ENCODE data around the gene RAB29. TPM values are rescaled to one million over a fixed set of nuclear protein-coding genes. Genes with fewer than 3 reads are reported as not detected.
A peak's percentile ranks its signal among the peaks of the same experiment; 100 is the strongest.

Gene RAB29
- total RNA-seq, 2 experiments from 2014 or later = 51.7 to 54.6 TPM

- H3K27me3 Mint-ChIP-seq = no peaks in the 10 kb centered on the region
- POLR2A ChIA-PET = no interaction called here
- no peak overlapping the region for H3K4me3 Mint-ChIP-seq
- CTCF ChIA-PET = interaction anchor here (0.9 to 3.3 kb wide), 8 partner anchors 13 to 344 kb away, joined by 3 to 29 read pairs (median 4); partner anchors contain the start of gene RAB29
- no peak overlapping the region for H3K27ac Mint-ChIP-seq
- DNase-seq = peak; percentile 74
- no peaks in the 10 kb centered on the region for H3K9me3 Mint-ChIP-seq
- no peaks in the 10 kb centered on the region for H3K36me3 Mint-ChIP-seq (ENCODE audit: low read depth)
- peaks cover 1% of the 10 kb centered on the region for H3K4me1 Mint-ChIP-seq
These were observed 16.4 kb upstream of the RAB29 start for GRCh38 chr1:205791568-205792180.

- CTCF ChIA-PET = interaction anchor here (1.0 to 1.2 kb wide), 3 partner anchors 15 to 93 kb away, joined by 3 to 4 read pairs (median 3); no protein-coding TSS in a partner anchor
- POLR2A ChIA-PET = no interaction called here
- H3K27ac Mint-ChIP-seq = no peak overlapping the region
These were observed 12.1 kb upstream of the RAB29 start for GRCh38 chr1:205787287-205787916.

GRCh38 chr1:205786601-205787000, 11.3 kb upstream of the RAB29 start:
- H3K27me3 Mint-ChIP-seq = no peaks in the 10 kb centered on the region
- no peaks in the 10 kb centered on the region for H3K36me3 Mint-ChIP-seq (ENCODE audit: low read depth)
- H3K9me3 Mint-ChIP-seq = no peaks in the 10 kb centered on the region
- no peak for DNase-seq
- ChIA-PET POLR2A (interaction anchor here (0.5 kb wide), 1 partner anchor 73 kb away, joined by 4 read pairs; no protein-coding TSS in a partner anchor), CTCF (interaction anchor here (0.9 to 2.0 kb wide), 2 partner anchors 15 to 19 kb away, joined by 3 to 5 read pairs; no protein-coding TSS in a partner anchor)
- H3K4me1 Mint-ChIP-seq = peaks cover 15% of the 10 kb centered on the region
- H3K4me3 Mint-ChIP-seq = no peak overlapping the region
- no peak overlapping the region for H3K27ac Mint-ChIP-seq

More at GRCh38 chr1:205787287-205787916, 12.1 kb upstream of the RAB29 start:
- Mint-ChIP-seq H3K4me1 (peaks cover 13% of the 10 kb centered on the region), H3K36me3 (ENCODE audit: low read depth) (no peaks in the 10 kb centered on the region), H3K4me3 (no peak overlapping the region), H3K9me3 (no peaks in the 10 kb centered on the region), H3K27me3 (no peaks in the 10 kb centered on the region)
- DNase-seq = no peak

DNA sequence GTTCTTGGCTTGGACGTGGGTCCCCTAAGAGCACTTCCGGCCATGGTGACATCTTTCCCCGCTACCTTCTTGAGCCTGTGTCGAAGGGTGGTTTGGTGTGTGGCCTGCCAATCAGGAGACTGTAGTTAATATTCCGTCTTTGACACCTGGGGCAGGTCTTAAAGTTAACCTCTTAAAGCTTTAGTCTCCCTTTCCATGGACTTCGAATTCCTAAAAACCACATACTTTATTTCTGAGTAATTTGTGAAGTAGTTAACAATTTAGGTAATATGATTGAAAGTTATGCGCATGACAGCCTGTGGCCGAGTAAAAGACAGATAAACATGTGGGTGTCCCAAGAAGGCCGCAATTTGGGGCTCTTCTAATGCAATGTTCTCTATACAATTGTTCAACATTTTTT, 10.2 kb upstream of the RAB29 start:
- Mint-ChIP-seq H3K36me3 (ENCODE audit: low read depth) (no peaks in the 10 kb centered on the region), H3K4me1 (peaks cover 17% of the 10 kb centered on the region), H3K4me3 (no peak overlapping the region), H3K9me3 (no peaks in the 10 kb centered on the region), H3K27ac (no peak overlapping the region), H3K27me3 (no peaks in the 10 kb centered on the region)
- POLR2A ChIA-PET = no interaction called here
- DNase-seq = no peak
- CTCF ChIA-PET = interaction anchor here (0.6 to 2.0 kb wide), 5 partner anchors 11 to 134 kb away, joined by 3 to 5 read pairs (median 3); no protein-coding TSS in a partner anchor

- no peaks in the 10 kb centered on the region for H3K36me3 Mint-ChIP-seq (ENCODE audit: low read depth)
- H3K4me3 Mint-ChIP-seq = no peak overlapping the region
- DNase-seq = no peak
- POLR2A ChIA-PET = no interaction called here
- no peaks in the 10 kb centered on the region for H3K9me3 Mint-ChIP-seq
- no peaks in the 10 kb centered on the region for H3K27me3 Mint-ChIP-seq
- CTCF ChIA-PET = interaction anchor here (0.6 to 1.9 kb wide), 2 partner anchors 77 to 125 kb away, joined by 3 to 8 read pairs; no protein-coding TSS in a partner anchor
- peak overlapping the region; percentile 57 for H3K27ac Mint-ChIP-seq
- peaks cover 17% of the 10 kb centered on the region for H3K4me1 Mint-ChIP-seq
These were observed 8.6 kb upstream of the RAB29 start for GRCh38 chr1:205783904-205784303.

GRCh38 chr1:205783433-205783795, 8.1 kb upstream of the RAB29 start:
- Mint-ChIP-seq H3K27me3 (no peaks in the 10 kb centered on the region), H3K9me3 (no peaks in the 10 kb centered on the region), H3K27ac (no peak overlapping the region), H3K4me3 (no peak overlapping the region), H3K4me1 (peaks cover 18% of the 10 kb centered on the region), H3K36me3 (ENCODE audit: low read depth) (no peaks in the 10 kb centered on the region)
- CTCF ChIA-PET = interaction anchor here (1.4 to 1.9 kb wide), 2 partner anchors 124 to 182 kb away, joined by 3 to 8 read pairs; no protein-coding TSS in a partner anchor
- DNase-seq = no peak
- POLR2A ChIA-PET = no interaction called here

DNA sequence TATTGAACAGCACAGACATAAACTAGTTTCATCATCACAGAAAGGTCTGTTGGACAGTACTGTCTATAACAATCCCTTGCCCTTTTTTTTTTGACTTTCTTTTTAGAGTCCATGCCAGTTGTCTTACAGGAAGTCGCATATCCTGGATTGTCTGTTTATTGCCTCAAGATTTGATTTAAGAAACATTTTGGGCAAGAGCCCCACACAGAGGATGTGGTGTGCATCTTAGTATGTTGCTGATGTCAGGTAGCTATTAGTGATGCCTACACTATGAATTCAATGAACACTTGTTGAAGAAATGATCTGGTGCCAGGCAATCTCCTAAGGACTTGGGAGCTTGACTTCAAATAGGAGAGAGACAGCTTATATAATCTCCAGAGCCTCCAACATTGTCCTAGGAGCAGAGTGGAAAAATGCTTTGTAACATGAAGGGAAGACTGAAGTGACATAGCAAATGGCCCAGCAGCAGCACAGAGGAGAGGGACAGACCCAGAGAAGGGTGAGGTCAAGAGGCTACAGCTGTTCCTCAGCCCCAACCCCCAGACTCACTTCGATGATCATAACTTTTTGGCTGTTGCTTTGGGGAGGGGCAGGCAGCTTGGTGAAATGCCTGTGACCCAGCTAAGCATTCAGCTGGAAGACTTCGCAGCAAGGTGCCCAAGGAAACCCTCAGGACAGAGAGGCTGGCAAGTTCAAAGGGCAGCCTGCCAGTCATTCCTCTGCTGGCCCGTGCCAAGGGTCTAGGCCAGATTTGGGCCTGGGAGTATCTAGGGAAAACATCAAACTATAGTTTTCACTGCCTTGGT, 7.5 kb upstream of the RAB29 start:
- POLR2A ChIA-PET = interaction anchor here (0.6 to 0.9 kb wide), 2 partner anchors 203 to 363 kb away, joined by 3 to 5 read pairs; no protein-coding TSS in a partner anchor
- DNase-seq = peak; percentile 44
- no peaks in the 10 kb centered on the region for H3K36me3 Mint-ChIP-seq (ENCODE audit: low read depth)
- CTCF ChIA-PET = interaction anchor here (0.7 to 1.9 kb wide), 8 partner anchors 23 to 191 kb away, joined by 3 to 8 read pairs (median 3); no protein-coding TSS in a partner anchor
- peaks cover 18% of the 10 kb centered on the region for H3K4me1 Mint-ChIP-seq
- H3K27me3 Mint-ChIP-seq = no peaks in the 10 kb centered on the region
- H3K27ac Mint-ChIP-seq = peak overlapping the region; percentile 84
- H3K9me3 Mint-ChIP-seq = no peaks in the 10 kb centered on the region
- no peak overlapping the region for H3K4me3 Mint-ChIP-seq

DNA sequence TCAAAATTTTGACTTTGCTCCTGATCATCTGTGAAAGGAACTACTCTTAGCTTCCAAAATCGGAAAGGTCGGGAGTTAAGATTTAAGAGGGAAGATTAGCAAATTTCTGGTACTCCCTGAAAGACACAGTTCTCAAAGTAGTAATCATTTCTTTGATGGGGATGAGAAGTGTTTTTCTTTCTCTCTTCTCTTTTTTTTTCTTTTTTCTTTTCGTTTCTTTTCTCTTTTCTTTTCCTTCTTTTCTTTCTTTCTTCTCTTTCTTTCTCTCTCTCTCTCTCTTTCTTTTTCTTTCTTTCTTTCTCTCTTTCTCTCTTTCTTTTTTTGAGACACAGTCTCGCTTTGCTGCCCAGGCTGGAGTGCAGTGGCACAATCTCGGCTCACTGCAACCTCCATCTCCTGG, 5.1 kb upstream of the RAB29 start:
- POLR2A ChIA-PET = no interaction called here
- no peak overlapping the region for H3K4me3 Mint-ChIP-seq
- CTCF ChIA-PET = no interaction called here

DNA sequence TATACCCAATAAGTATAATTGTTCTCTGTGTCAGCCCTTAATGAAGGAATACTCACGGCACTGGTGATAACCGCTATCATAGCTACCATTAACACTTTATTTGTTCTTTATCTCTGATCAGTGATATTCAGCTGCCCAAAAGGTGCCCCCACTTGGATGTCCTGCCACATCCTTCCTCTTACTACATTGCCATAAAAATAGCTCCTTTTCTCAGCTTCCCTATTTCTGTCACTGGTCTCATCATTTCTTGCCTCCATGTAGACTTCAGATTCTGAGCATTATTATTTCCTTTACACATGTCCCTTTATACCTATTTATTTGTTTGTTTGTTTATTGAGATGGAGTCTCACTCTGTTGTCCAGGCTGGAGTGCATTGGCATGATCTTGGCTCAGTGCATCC, 2.7 kb upstream of the RAB29 start:
- Mint-ChIP-seq H3K27me3 (no peaks in the 10 kb centered on the region), H3K27ac (no peak overlapping the region), H3K4me3 (no peak overlapping the region), H3K36me3 (ENCODE audit: low read depth) (peaks cover 4% of the 10 kb centered on the region), H3K9me3 (no peaks in the 10 kb centered on the region), H3K4me1 (peaks cover 43% of the 10 kb centered on the region)
- POLR2A ChIA-PET = interaction anchor here (0.6 kb wide), 1 partner anchor 12 kb away, joined by 3 read pairs; no protein-coding TSS in a partner anchor
- DNase-seq = no peak
- CTCF ChIA-PET = interaction anchor here (0.9 kb wide), 1 partner anchor 10 kb away, joined by 3 read pairs; no protein-coding TSS in a partner anchor

More for the DNA sequence above, 5.1 kb upstream of the RAB29 start:
- no peak overlapping the region for H3K27ac Mint-ChIP-seq
- no peak for DNase-seq
- no peaks in the 10 kb centered on the region for H3K9me3 Mint-ChIP-seq
- no peaks in the 10 kb centered on the region for H3K36me3 Mint-ChIP-seq (ENCODE audit: low read depth)
- H3K4me1 Mint-ChIP-seq = peaks cover 33% of the 10 kb centered on the region
- H3K27me3 Mint-ChIP-seq = no peaks in the 10 kb centered on the region

GRCh38 chr1:205775717-205776056, 405 bp upstream of the RAB29 start:
- Mint-ChIP-seq H3K36me3 (ENCODE audit: low read depth) (peaks cover 21% of the 10 kb centered on the region), H3K4me3 (peak overlapping the region; percentile 91), H3K27me3 (no peaks in the 10 kb centered on the region), H3K4me1 (peaks cover 52% of the 10 kb centered on the region), H3K9me3 (no peaks in the 10 kb centered on the region), H3K27ac (peak overlapping the region; percentile 95)
- CTCF ChIA-PET = interaction anchor here (0.8 to 4.2 kb wide), 8 partner anchors 16 to 202 kb away, joined by 3 to 19 read pairs (median 3); no protein-coding TSS in a partner anchor
- POLR2A ChIA-PET = no interaction called here
- DNase-seq = no peak

DNA sequence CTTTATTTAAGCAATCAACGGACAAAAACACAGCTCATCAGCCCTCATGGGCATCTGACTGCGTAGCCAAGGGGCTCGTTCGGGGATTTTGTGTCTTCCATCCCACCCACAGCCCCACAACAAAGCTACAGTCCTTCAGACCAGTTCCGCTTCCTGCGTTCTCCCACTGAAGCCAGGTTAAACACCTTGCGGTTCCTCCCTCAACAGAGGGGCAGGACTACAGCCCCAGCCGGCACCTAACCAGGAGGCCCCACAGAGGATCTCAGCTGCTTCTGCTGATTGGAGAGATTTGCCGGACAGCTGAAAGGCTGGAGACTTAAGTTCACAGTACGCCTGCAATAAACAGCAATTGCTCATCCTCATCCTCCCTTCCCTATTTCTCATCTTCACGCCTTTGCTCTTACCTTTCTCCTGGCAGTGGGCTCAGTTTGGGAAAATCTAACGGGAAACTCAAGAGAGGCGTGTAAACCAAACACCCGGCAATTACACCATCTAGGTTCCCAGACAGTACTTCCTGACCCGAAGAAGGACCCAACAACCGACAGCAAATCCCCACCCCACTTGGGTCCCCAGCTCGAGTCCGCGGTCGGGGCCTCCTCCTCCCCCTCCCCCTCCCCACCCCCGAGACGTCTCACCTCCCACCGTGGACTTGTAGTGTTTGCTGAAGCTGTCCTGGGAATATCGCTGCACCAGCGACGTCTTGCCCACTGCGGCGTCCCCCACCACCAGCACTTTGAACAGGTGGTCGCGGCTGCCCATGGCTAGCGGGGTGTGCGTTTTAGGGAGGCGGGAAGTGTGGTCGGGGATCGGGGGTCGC, 876 bp downstream of the RAB29 start:
- H3K36me3 Mint-ChIP-seq (ENCODE audit: low read depth) = peaks cover 34% of the 10 kb centered on the region
- H3K27ac Mint-ChIP-seq = peak overlapping the region; percentile 95
- H3K9me3 Mint-ChIP-seq = no peaks in the 10 kb centered on the region
- peak overlapping the region; percentile 91 for H3K4me3 Mint-ChIP-seq
- DNase-seq = peak; percentile 49
- peaks cover 58% of the 10 kb centered on the region for H3K4me1 Mint-ChIP-seq
- no peaks in the 10 kb centered on the region for H3K27me3 Mint-ChIP-seq
- ChIA-PET POLR2A (interaction anchor here (0.8 kb wide), 1 partner anchor 25 kb away, joined by 5 read pairs; no protein-coding TSS in a partner anchor), CTCF (interaction anchor here (1.1 to 4.2 kb wide), 8 partner anchors 9 to 203 kb away, joined by 3 to 19 read pairs (median 4); partner anchors contain the start of gene SLC45A3)

DNA sequence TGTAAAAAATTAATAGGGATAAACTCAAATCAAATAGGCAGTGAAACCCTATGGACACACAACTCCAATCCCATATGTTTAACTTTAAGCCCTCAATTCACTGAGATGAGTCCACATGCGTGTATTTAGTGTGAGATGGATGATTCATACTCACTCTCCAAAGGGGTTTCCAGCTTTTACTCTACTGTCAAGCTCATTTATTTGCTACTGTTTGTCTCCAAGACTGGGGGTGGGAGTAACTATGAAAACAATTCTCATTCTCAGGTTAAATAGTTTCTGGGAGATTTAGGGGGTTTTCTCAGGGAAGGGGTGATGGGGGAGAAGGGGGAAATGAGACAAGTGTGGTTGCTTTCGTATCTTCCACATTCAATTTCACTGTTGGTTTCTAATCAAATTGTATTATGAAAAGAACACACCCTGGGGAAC, 2.7 kb downstream of the RAB29 start:
- no peak for DNase-seq
- H3K4me3 Mint-ChIP-seq = peak overlapping the region; percentile 40
- peaks cover 55% of the 10 kb centered on the region for H3K4me1 Mint-ChIP-seq
- H3K27me3 Mint-ChIP-seq = no peaks in the 10 kb centered on the region
- peak overlapping the region; percentile 23 for H3K27ac Mint-ChIP-seq
- H3K9me3 Mint-ChIP-seq = no peaks in the 10 kb centered on the region
- H3K36me3 Mint-ChIP-seq (ENCODE audit: low read depth) = peaks cover 47% of the 10 kb centered on the region
- ChIA-PET CTCF (interaction anchor here (0.6 to 4.2 kb wide), 4 partner anchors 15 to 28 kb away, joined by 3 to 19 read pairs (median 4); no protein-coding TSS in a partner anchor), POLR2A (no interaction called here)
